Measurements from ENCODE around the gene MYH15. TPM values are rescaled to one million over a fixed set of nuclear protein-coding genes. Genes with fewer than 3 reads are reported as not detected.

Gene MYH15
- total and polyA plus RNA-seq, 7 donors: under 0.01 to 0.60 (median 0.31) TPM; not detected in 3

GRCh38 chr3:108430540-108430939, 79.9 kb downstream of the MYH15 start:
- no peak overlapping the region for H3K4me3 ChIP-seq
- intact Hi-C loops (cut with DNase I): no loop called here
- no peak for DNase-seq
- H3K36me3 ChIP-seq: no peaks in the 10 kb centered on the region
- H3K27me3 ChIP-seq: no peaks in the 10 kb centered on the region
- peaks cover 0 to 4% (median 0%) of the 10 kb centered on the region in 4 donors for H3K9me3 ChIP-seq
- H3K27ac ChIP-seq: no peak overlapping the region
- no peaks in the 10 kb centered on the region for H3K4me1 ChIP-seq
- 93 to 94% methylated on average over 1 of the region's 1 CpG for WGBS, 2 donors
- no peak for TF ChIP-seq POLR2A (IDR thresholded peaks at IDR 0.05)
- no peak for TF ChIP-seq POLR2AphosphoS5 (IDR thresholded peaks at IDR 0.05)
- TF ChIP-seq EP300 (IDR thresholded peaks at IDR 0.05): no peak
- no peak for TF ChIP-seq CTCF (IDR thresholded peaks at IDR 0.05)

- intact Hi-C loops (cut with DNase I): no loop called here
- H3K4me1 ChIP-seq: no peaks in the 10 kb centered on the region
- no peak overlapping the region for H3K4me3 ChIP-seq
- TF ChIP-seq POLR2AphosphoS5 (IDR thresholded peaks at IDR 0.05): no peak
- TF ChIP-seq POLR2A (IDR thresholded peaks at IDR 0.05): no peak
- no peak for TF ChIP-seq CTCF (IDR thresholded peaks at IDR 0.05)
- no peak for TF ChIP-seq EP300 (IDR thresholded peaks at IDR 0.05)
- no peak for DNase-seq
- no peak overlapping the region for H3K27ac ChIP-seq
- H3K36me3 ChIP-seq: no peaks in the 10 kb centered on the region
- no peaks in the 10 kb centered on the region for H3K27me3 ChIP-seq
- peaks cover 0 to 4% (median 0%) of the 10 kb centered on the region in 4 donors for H3K9me3 ChIP-seq
- 70 to 74% methylated on average over 3 of the region's 3 CpGs for WGBS, 2 donors
Measured at GRCh38 chr3:108428586-108428985, 81.8 kb downstream of the MYH15 start.

- 97% methylated on average over 2 of the region's 2 CpGs for WGBS, 2 donors
- intact Hi-C loops (cut with DNase I): no loop called here
- Histone ChIP-seq H3K27me3 (no peaks in the 10 kb centered on the region), H3K27ac (no peak overlapping the region), H3K9me3 (no peaks in the 10 kb centered on the region), H3K4me3 (no peak overlapping the region), H3K4me1 (no peaks in the 10 kb centered on the region), H3K36me3 (no peaks in the 10 kb centered on the region)
- no peak for TF ChIP-seq CTCF (IDR thresholded peaks at IDR 0.05)
- TF ChIP-seq POLR2AphosphoS5 (IDR thresholded peaks at IDR 0.05): no peak
- no peak for TF ChIP-seq POLR2A (IDR thresholded peaks at IDR 0.05)
- no peak for TF ChIP-seq EP300 (IDR thresholded peaks at IDR 0.05)
- DNase-seq: no peak
Measured at GRCh38 chr3:108420926-108421325, 89.5 kb downstream of the MYH15 start.

GRCh38 chr3:108416111-108416869, 94.1 kb downstream of the MYH15 start:
- no peaks in the 10 kb centered on the region for H3K9me3 ChIP-seq
- DNase-seq: no peak
- intact Hi-C loops (cut with DNase I): no loop called here
- H3K27ac ChIP-seq: no peak overlapping the region
- H3K27me3 ChIP-seq: no peaks in the 10 kb centered on the region
- WGBS, 2 donors: 90 to 91% methylated on average over 4 of the region's 4 CpGs
- H3K4me3 ChIP-seq: no peak overlapping the region
- no peaks in the 10 kb centered on the region for H3K36me3 ChIP-seq
- H3K4me1 ChIP-seq: no peaks in the 10 kb centered on the region
- TF ChIP-seq EP300 (IDR thresholded peaks at IDR 0.05) (no peak), CTCF (IDR thresholded peaks at IDR 0.05) (no peak), POLR2A (IDR thresholded peaks at IDR 0.05) (no peak), POLR2AphosphoS5 (IDR thresholded peaks at IDR 0.05) (no peak)

GRCh38 chr3:108415661-108416060, 94.7 kb downstream of the MYH15 start:
- Histone ChIP-seq H3K9me3 (no peaks in the 10 kb centered on the region), H3K4me1 (no peaks in the 10 kb centered on the region), H3K36me3 (no peaks in the 10 kb centered on the region), H3K4me3 (no peak overlapping the region), H3K27me3 (no peaks in the 10 kb centered on the region), H3K27ac (no peak overlapping the region)
- WGBS, 2 donors: 71 to 85% methylated on average over 3 of the region's 3 CpGs
- DNase-seq: no peak
- intact Hi-C loops (cut with DNase I): no loop called here
- TF ChIP-seq POLR2AphosphoS5 (IDR thresholded peaks at IDR 0.05) (no peak), CTCF (IDR thresholded peaks at IDR 0.05) (no peak), POLR2A (IDR thresholded peaks at IDR 0.05) (no peak), EP300 (IDR thresholded peaks at IDR 0.05) (no peak)
